PC-3 (cell line): ENCODE results near the gene MRPS24. TPM values are rescaled to one million over a fixed set of nuclear protein-coding genes. Genes with fewer than 3 reads are reported as not detected.
A peak's percentile ranks its signal among the peaks of the same experiment; 100 is the strongest.

Experiments used
- ATAC-seq: fragments of 200-7000 bp; cut with Tn5 transposase; 2 replicates; pipeline ENCODE4 v1.9.1; 2020; ENCODE audit warnings: mild to moderate bottlenecking, moderate library complexity
- BruUV-seq: library from RNA; stranded (reverse); fragments of 400-500 nt; replicated peaks from 2 replicates; lab custom pipeline; 2021; lab: Mats Ljungman, UMichigan
- CTCF ChIA-PET: fragments of 300-600 bp; sonication (Branson Sonifier 250); formaldehyde crosslinking; loops from one replicate; lab custom pipeline; 2022; ENCODE audit warnings: antibody characterized with exemption; lab: Charles Lee
- POLR2A ChIA-PET: fragments of 300-600 bp; sonication (Branson Sonifier 250); formaldehyde crosslinking; loops from one replicate; lab custom pipeline; 2022; ENCODE audit warnings: antibody characterized with exemption; ENCODE audit not compliant: unreplicated experiment; lab: Charles Lee
- DNase-seq: peaks from one replicate; pipeline ENCODE4 v3.0.0-alpha.2; 2015
- H2AFZ ChIP-seq: fragments of 300-600 bp; sonication (generic); 2 replicates; pipeline ENCODE4 v1.6.0; 2016; ENCODE audit warnings: antibody characterized with exemption, low read length
- H3F3A ChIP-seq: fragments of 300-600 bp; sonication (generic); one replicate; pipeline ENCODE4 v1.6.0; 2017; ENCODE audit warnings: antibody characterized with exemption, low read length, control low read depth, mild to moderate bottlenecking; ENCODE audit not compliant: unreplicated experiment
- H3K27ac ChIP-seq: fragments of 300-600 bp; sonication (generic); 2 replicates; pipeline ENCODE4 v1.5.1; 2016; ENCODE audit warnings: mild to moderate bottlenecking, low read length
- H3K27me3 ChIP-seq: fragments of 300-600 bp; sonication (generic); 2 replicates; pipeline ENCODE4 v1.6.1; 2016; ENCODE audit warnings: low read length, mixed read lengths
- H3K36me3 ChIP-seq: fragments of 300-600 bp; sonication (generic); 2 replicates; pipeline ENCODE4 v1.6.1; 2016; ENCODE audit warnings: low read depth, mixed run types, low read length, mixed read lengths
- H3K4me1 ChIP-seq: fragments of 300-600 bp; sonication (generic); 2 replicates; pipeline ENCODE4 v1.5.1; 2016; ENCODE audit warnings: low read length; ENCODE audit not compliant: insufficient read depth
- H3K4me2 ChIP-seq: fragments of 300-600 bp; sonication (generic); 2 replicates; pipeline ENCODE4 v1.6.0; 2016; ENCODE audit warnings: low read length
- H3K4me3 ChIP-seq: fragments of 300-600 bp; sonication (generic); 2 replicates; pipeline ENCODE4 v1.5.1; 2016; ENCODE audit warnings: mild to moderate bottlenecking, low read length, mixed read lengths
- H3K79me2 ChIP-seq: fragments of 300-600 bp; sonication (generic); 2 replicates; pipeline ENCODE4 v1.6.1; 2017; ENCODE audit warnings: low read length, mixed read lengths
- H3K9ac ChIP-seq: fragments of 300-600 bp; sonication (generic); 2 replicates; pipeline ENCODE4 v1.6.0; 2016; ENCODE audit warnings: mild to moderate bottlenecking, low read length
- H3K9me2 ChIP-seq: fragments of 300-600 bp; sonication (generic); replicated peaks from 2 replicates; pipeline ENCODE4 v1.6.1; 2016; ENCODE audit warnings: mixed run types, low read length, mixed read lengths
- H3K9me3 ChIP-seq: fragments of 300-600 bp; sonication (generic); 2 replicates; pipeline ENCODE4 v1.6.1; 2016; ENCODE audit warnings: low read length, mixed read lengths
- H4K20me1 ChIP-seq: fragments of 300-600 bp; sonication (generic); 2 replicates; pipeline ENCODE4 v1.6.1; 2016; ENCODE audit warnings: low read length, mixed read lengths
- EZH2 ChIP-seq: fragments of 300-600 bp; sonication (generic); IDR thresholded peaks from one replicate; pipeline ENCODE4 v1.6.1; 2017; ENCODE audit warnings: antibody characterized with exemption, mild to moderate bottlenecking, low read length; ENCODE audit not compliant: unreplicated experiment
- EZH2phosphoT487 ChIP-seq: fragments of 300-600 bp; sonication (generic); IDR thresholded peaks from 2 replicates; pipeline ENCODE4 v1.6.1; 2018; ENCODE audit warnings: mild to moderate bottlenecking, antibody characterized with exemption, low read length, borderline replicate concordance
- intact Hi-C: fragments of 100-400 bp; cut with micrococcal nuclease; formaldehyde crosslinking; loops from 2 replicates; pipeline ENCODE4 v1.9.0; 2023
- total RNA-seq: library from RNA; depleted of rRNA; stranded (reverse); fragments of >200 nt; gene quantifications from 2 replicates; pipeline ENCODE4 v1.2.3, GENCODE V29; 2014
- TF ChIP-seq, protein P1 (sequence below): fragments of 300-600 bp; sonication (generic); conservative IDR thresholded peaks from 2 replicates; pipeline ENCODE4 v1.5.1; 2017; ENCODE audit warnings: antibody characterized with exemption, low read depth, mild to moderate bottlenecking, low read length

MRPS24 gene
- total RNA-seq, 1 experiment from 2014 or later, result 200 TPM

GRCh38 chr7:43880596-43880995, 11.3 kb upstream of the MRPS24 start:
- H3K27me3 ChIP-seq, result no peaks in the 10 kb centered on the region

DNA sequence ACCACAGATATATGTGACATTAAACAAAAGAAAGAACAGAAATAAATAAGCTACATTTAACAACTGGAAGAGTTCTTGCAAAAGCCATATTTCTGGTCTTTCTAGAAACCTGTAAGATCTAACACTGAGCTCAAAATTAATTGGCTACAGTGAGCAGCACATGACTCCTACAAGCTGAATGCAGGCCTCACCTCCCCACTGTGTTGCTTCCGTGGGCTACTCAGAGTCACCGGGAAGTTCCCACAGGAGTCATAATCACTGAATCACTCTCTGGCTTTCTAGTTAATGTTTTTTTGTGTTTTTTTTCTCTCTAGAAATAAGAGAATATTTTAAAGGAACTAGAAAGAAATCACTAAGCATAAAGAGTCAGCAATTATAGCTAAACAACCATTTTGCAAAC, 10.2 kb upstream of the MRPS24 start:
- 0 out of 2 replicates have a peak overlapping the region, but pooled peaks have one; percentile 4 for H3K9ac ChIP-seq
- H3K9me3 ChIP-seq, result no peaks in the 10 kb centered on the region
- H3K27me3 ChIP-seq, result no peaks in the 10 kb centered on the region
- no peak overlapping the region for H3K4me3 ChIP-seq
- H3K36me3 ChIP-seq, result peaks cover 61% of the 10 kb centered on the region
- ChIA-PET CTCF (no interaction called here), POLR2A (interaction anchor here (0.5 kb wide), 1 partner anchor 297 kb away, joined by 5 read pairs; no protein-coding TSS in a partner anchor)
- H3K9me2 ChIP-seq, result no peaks in the 10 kb centered on the region
- no peak overlapping the region for H3K4me2 ChIP-seq
- ATAC-seq (peak; percentile 83), DNase-seq (peak; percentile 30)
- peak overlapping the region; percentile 47 for H3K27ac ChIP-seq
- H3K79me2 ChIP-seq, result peaks cover 15% of the 10 kb centered on the region; the same call in 1 of the 2 replicates
- H4K20me1 ChIP-seq, result no peaks in the 10 kb centered on the region
- H2AFZ ChIP-seq, result no peak overlapping the region
- peaks cover 11% of the 10 kb centered on the region for H3K4me1 ChIP-seq
- H3F3A ChIP-seq, result no peaks in the 10 kb centered on the region
- intact Hi-C loops, result no loop called here
- no TSS peak for BruUV-seq
- TF ChIP-seq EZH2phosphoT487 (no peak), EZH2 (no peak)
- TF ChIP-seq, protein P1, sequence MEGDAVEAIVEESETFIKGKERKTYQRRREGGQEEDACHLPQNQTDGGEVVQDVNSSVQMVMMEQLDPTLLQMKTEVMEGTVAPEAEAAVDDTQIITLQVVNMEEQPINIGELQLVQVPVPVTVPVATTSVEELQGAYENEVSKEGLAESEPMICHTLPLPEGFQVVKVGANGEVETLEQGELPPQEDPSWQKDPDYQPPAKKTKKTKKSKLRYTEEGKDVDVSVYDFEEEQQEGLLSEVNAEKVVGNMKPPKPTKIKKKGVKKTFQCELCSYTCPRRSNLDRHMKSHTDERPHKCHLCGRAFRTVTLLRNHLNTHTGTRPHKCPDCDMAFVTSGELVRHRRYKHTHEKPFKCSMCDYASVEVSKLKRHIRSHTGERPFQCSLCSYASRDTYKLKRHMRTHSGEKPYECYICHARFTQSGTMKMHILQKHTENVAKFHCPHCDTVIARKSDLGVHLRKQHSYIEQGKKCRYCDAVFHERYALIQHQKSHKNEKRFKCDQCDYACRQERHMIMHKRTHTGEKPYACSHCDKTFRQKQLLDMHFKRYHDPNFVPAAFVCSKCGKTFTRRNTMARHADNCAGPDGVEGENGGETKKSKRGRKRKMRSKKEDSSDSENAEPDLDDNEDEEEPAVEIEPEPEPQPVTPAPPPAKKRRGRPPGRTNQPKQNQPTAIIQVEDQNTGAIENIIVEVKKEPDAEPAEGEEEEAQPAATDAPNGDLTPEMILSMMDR, result no peak

More at GRCh38 chr7:43880596-43880995, 11.3 kb upstream of the MRPS24 start:
- intact Hi-C loops, result no loop called here
- no peak overlapping the region for H2AFZ ChIP-seq
- H3K9me2 ChIP-seq, result no peaks in the 10 kb centered on the region
- CTCF ChIA-PET, result no interaction called here
- no peaks in the 10 kb centered on the region for H3K9me3 ChIP-seq
- H3F3A ChIP-seq, result no peaks in the 10 kb centered on the region
- no peak overlapping the region for H3K4me2 ChIP-seq
- no peaks in the 10 kb centered on the region for H4K20me1 ChIP-seq
- no peak for DNase-seq
- peaks cover 4% of the 10 kb centered on the region; the same call in 1 of the 2 replicates for H3K4me1 ChIP-seq
- TF ChIP-seq EZH2 (no peak), EZH2phosphoT487 (no peak)
- TF ChIP-seq, protein P1, result no peak
- H3K79me2 ChIP-seq, result peaks cover 15% of the 10 kb centered on the region; the same call in 1 of the 2 replicates
- H3K27ac ChIP-seq, result no peak overlapping the region
- H3K36me3 ChIP-seq, result peaks cover 54% of the 10 kb centered on the region
- no peak overlapping the region for H3K9ac ChIP-seq
- POLR2A ChIA-PET, result no interaction called here
- no peak overlapping the region for H3K4me3 ChIP-seq
- no TSS peak for BruUV-seq
- ATAC-seq, result no peak; the same call in 1 of the 2 replicates

GRCh38 chr7:43878867-43879266, 9.6 kb upstream of the MRPS24 start:
- DNase-seq (no peak), ATAC-seq (no peak)
- intact Hi-C loops, result no loop called here
- no peaks in the 10 kb centered on the region for H3K9me2 ChIP-seq
- no peak overlapping the region for H3K4me3 ChIP-seq
- H3K9ac ChIP-seq, result no peak overlapping the region
- H3K79me2 ChIP-seq, result peaks cover 15% of the 10 kb centered on the region; the same call in 1 of the 2 replicates
- POLR2A ChIA-PET, result interaction anchor here (0.5 kb wide), 1 partner anchor 296 kb away, joined by 5 read pairs; no protein-coding TSS in a partner anchor
- H3K9me3 ChIP-seq, result no peaks in the 10 kb centered on the region
- BruUV-seq, result no TSS peak
- peaks cover 61% of the 10 kb centered on the region for H3K36me3 ChIP-seq
- H3K27me3 ChIP-seq, result no peaks in the 10 kb centered on the region
- no peak overlapping the region for H3K4me2 ChIP-seq
- H4K20me1 ChIP-seq, result no peaks in the 10 kb centered on the region
- peaks cover 17% of the 10 kb centered on the region for H3K4me1 ChIP-seq
- TF ChIP-seq, protein P1, result no peak
- no peak for TF ChIP-seq EZH2
- TF ChIP-seq EZH2phosphoT487, result no peak
- H3F3A ChIP-seq, result peaks cover 5% of the 10 kb centered on the region
- no peak overlapping the region for H2AFZ ChIP-seq
- CTCF ChIA-PET, result no interaction called here
- H3K27ac ChIP-seq, result peak overlapping the region; percentile 47
